ENCODE results near the gene TCF19.
A peak's percentile ranks its signal among the peaks of the same experiment; 100 is the strongest.
"Not testable (repeated sequence)": the region's sequence is repeated elsewhere in the genome, so short reads cannot be mapped to it uniquely, and the experiment has no call there.

TCF19 gene

DNA sequence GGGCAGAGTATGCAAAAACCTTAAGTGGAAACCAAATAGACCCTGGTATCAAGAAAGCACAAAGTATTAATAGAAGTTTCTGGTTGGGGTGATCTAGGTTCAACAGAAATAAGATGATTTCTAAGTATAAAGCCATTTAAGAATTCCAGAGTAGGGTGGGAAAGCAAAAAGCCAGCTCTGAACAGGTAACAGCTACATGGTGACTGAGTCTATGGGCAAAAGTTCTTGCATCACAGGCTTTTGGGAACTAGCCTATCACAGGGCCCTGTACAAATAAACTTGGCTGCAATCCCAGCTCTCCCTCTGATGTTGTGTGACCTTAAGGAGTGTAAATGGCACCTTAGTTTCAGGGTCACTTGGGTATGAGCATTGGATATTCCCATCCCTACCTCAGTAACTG, 5.5 kb downstream of the TCF19 start:
- no peak for DNase-seq

DNA sequence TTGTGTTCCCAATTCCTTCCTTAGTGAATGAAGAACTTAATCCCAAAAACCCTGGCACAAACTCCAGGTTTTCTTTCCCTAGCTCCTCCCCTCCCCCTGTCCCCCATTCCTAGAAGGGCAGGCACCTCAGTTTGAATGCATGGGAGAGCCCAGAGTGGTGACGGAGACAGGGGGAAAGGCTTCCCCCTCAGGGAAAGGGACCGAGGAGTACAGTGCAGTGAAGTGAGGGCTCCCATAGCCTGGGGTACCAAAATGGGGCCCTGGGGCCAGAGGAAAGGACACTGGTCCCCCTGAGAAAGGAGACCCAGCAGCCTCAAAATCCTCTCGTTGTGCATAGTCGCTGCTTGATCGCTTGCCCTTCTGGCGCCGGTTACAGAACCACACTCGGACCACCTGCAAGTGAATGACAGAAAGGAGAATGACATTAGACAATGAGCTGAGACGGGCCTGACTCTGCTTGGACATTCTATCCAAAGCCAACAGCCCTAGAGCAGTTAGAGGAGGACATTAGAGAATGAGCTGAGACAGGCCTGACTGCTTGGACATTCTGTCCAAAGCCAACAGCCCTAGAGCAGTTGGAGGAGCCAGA, 6.2 kb downstream of the TCF19 start:
- DNase-seq: not testable (repeated sequence)

DNA sequence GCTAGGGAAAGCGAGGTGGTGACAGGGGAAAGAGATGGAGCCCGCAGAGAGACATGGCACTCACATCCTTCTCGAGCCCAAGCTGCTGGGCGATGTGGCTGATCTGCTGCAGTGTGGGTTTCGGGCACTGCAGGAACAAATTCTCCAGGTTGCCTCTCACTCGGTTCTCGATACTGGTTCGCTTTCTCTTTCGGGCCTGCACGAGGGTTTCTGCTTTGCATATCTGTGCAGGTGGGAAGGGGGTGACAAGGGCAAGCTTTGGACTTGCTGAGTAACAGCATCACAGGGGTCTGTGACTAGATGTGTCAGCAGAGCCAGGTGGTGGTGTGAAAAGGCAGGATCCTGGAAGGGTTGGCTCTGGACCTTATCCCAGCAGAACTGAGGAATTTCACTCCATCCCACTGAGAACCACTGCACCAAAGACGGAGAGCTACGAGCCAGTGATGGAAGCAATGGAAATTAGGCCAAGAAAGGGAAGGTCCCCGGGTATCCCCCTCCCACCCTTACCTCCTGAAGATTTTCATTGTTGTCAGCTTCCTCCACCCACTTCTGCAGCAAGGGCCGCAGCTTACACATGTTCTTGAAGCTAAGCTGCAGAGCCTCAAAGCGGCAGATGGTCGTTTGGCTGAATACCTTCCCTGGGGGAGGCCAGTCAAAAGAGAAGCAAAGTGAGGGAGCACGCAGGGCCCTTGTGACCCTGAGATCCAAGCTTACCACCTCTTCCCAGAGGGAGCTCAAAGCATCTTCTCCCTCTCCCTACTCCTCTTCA, 6.9 kb downstream of the TCF19 start:
- DNase-seq: not testable (repeated sequence)

DNA sequence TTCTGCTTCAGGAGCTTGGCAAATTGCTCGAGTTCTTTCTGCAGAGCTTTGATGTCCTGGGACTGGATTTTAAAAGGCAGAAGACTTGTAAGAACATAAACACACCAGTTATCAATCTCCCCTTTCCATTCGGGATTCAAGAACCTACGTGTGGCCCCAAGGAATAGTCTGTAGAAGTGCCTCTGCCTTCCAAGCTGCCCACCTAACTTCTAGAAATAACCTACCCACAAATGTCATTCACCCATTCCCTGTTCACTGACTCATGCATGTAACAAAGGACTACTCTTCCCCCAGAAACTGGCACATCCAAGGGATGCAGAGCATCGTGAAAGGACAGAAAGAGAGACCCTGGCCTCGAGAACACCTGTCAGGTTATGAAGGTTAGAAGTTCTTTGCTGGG, 7.6 kb downstream of the TCF19 start:
- no peak for DNase-seq

DNA sequence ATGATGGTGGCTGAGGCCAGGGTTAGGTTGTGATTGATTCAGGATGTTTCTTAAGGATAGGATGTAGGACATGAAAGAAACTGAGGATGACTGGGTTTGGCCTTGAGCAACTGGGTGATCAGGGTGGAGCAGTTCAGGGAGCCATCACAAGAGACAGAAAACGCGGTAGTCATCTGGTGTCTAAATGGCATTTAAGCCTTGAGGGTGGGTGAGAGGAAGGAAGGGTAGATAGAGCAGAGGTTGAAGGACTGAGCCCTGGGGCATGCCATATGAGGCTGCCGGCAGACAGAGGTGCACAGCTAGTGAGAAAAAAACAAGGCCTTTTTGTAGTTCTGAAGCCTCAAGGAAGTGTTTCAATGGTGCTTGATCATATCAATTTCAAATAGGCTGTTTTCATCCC, 10.2 kb downstream of the TCF19 start:
- no peak for DNase-seq

DNA sequence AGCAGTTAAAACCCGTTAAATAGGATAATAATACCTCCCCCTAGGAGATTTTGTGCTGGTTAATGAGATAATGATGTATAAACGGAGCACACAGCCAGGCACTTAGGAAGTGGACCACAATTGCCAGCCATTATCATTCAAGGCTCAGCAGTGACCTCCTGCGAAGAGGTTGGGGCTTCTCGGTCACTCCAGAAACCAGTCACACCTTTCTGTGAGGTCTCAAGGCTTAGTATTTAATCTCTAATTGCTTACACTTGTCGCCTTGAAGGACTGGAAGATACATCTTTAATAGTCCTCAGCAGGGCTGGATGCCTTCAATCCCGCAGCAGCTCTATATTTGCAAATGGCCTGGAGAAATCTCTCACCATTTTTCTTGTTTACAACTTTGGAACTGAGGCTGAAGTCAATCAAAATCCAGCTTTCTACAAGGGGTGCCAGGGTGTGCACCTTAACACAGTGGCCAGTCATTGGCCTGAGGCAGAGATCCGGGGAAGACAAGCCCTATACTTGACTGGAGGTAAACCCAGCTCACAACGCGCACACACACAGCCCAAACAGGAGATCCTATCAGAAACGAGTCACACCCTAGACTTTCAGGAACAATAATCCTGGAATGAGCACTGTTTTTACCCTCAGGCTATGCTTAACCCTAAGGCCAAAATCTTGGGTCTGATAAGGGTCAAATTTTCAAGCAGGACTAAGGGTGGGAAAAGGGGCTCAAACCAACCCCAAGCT, 10.9 kb downstream of the TCF19 start:
- no peak for DNase-seq

DNA sequence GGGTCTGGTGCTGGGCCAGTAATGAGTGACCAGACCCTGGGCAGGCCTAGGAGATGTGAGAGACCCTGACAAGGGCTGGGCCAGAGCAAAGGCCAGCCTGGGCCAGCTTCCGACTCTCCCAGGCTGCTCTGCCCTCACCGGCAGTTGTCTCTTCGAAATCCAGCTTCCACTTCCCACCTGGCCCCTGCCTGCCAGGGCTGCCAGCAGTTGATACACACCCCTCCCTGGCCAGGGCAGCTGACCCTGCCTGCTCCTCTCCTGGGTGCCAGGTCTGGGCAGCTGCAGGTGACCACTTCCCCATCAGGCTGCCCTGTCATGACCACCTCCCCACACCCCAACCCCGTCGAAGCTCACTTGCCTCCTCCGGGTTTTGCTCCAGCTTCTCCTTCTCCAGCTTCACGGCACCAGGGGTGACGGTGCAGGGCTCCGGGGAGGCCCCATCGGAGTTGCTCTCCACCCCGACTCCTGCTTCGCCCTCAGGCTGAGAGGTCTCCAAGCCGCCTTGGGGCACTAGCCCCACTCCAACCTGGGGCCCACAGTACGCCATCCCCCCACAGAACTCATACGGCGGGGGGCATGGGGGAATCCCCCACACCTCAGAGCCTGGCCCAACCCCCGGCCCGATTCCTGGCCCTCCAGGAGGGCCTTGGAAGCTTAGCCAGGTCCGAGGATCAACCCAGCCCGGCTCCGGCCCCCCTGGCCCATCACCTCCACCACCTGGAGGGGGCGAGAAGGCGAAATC, 11.6 kb downstream of the TCF19 start:
- DNase-seq: not testable (repeated sequence)

DNA sequence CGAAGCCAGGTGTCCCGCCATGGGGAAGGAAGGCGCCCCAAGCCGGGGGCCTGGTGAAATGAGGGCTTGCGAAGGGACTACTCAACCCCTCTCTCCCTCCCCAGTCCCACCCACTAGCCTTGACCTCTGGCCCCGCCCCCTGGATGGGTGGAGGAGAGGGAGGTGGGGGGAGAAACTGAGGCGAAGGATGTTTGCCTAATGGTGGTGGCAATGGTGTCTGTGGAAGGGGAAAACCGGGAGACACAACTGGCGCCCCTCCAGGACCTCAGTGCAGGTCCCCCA, 12.2 kb downstream of the TCF19 start, which contains the start of gene POU5F1:
POU5F1 (minus strand) TSS at position 83 of the 282 bp plus-strand sequence; CDS start at position 21, 62 bp downstream.
- no peak for DNase-seq

DNA sequence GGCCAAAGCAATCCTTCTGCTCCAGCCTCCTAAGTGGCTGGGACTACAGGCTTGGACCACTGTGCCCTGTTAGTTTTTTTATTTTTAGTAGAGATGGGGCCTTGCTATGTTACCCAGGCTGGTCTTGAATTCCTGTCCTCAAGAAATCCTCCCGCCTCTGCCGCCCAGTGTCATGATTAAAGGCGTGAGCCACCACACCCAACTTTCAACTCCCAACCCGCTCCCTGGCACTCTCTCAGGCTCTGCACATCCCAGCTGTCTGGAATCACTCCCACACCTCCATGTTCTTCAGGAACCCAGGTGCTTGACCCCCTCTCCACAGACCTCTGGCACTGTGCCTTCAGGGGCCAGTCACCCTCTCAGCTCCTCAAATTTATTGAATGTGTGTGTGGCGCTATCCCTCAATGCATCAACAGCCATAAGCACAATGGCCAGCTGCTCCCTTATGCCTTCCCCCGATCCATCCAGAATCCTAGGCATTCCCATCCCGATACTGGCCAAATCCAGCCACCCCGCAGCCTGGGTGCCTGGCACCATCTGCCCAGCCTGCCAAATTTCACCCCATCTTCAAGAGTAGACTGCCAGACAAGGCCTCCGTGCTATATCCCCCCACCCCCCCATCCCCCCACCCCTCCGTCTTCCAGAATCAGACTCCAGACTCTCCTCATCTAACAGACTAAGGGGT, 12.7 kb downstream of the TCF19 start:
- no peak for DNase-seq

DNA sequence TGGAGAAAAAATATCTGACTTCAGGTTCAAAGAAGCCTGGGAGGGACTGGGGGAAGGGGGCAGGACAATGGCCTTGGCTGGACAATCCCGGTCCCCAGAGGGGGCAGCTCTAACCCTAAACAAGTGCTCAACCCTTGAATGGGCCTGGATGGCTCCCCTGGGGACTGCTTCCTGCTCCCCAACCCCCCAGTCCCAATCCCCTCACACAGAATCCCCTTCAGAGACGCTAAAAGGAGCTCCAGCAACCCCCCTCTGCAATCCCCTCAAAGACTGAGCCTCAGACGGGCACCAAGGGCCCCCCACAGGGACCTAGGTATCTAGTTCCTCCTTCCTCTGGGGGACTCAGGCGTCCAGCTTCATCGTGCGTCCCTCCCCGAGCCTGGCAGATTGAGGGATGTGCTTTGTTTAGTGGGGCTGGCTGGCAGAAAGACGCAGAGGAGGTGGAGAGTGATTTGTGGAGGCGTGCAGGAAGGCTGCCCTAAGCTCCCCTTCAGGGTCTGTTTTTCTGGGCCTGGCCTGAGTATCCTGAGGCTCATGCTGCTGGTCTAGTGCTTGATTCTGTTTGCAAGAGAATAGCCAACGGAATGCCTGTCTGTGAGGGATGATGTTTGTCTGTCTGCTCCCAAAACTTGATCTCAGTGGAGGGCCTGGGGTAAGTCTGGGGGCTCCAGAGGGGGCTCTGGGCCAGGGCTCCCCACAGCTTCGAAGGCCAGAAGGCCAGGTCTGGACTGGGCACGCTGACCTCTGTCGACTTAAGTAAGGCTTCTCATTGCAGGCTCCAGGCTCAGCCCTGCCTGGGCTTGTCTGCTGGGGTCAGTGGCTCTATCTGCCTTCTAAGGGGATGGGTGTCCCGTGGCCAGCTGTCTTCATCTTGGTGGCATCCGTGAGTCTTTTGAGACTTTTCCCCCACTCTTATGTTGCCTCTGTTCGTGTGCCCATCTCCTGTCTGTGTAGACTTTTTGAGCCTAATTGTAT, 13.8 kb downstream of the TCF19 start:
- no peak for DNase-seq

DNA sequence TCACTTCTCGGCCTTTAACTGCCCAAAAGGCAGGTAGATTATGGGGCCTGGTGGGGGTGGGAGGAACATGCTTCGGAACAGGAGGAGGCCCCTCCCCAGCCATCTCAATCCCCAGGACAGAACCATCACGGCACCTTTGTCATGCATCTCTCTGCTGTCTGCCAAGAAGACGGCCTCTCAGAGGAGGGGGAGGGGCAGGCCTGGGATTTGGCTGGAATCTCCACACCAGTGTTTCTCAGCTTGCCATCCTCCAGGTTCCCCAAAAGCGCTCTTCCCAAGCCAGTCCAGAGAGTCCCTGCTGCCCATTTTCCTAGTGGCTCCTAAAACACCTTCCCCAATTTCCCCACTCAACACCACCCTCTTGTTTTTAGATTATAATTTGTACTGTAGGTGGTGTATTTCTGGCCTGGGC, 14.6 kb downstream of the TCF19 start:
- DNase-seq: no peak

DNA sequence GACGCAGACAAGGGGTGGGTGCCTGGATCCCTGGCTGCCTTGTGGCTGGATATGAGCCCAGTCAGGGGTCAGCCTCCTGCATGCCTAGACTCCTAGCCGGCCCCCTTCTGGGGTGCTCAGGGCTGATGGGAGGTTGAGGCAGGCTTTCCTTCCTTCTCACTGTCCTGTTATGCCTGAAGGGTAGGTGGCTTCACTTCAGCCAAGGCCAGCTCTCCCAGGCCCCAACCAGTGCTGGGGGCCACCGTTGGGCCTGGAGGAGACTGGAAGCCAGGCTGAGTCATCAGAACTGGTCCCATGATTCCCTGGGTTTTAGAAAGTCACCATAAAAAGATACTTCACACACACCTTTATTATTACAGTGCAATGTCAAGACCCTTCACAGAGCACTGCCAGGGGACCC, 15.0 kb downstream of the TCF19 start:
- DNase-seq: no peak

DNA sequence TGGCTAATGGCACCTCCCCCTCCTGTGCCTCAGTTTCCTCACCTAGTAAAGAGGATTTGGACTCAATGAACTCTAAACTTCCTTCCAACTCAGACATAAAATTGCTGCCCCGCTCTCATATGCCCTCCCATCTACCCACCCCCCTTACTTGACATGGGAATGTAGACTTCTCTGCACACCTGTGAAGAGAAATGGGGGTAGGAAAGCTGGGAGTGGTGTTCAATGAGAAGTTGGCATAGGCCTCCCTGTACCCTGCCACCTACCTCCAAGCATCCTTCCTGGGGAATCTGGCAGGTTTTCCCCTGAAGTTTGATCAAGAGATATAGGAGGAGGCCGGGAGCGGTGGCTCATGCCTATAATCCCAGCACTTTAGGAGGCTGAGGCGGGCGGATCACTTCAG, 16.0 kb downstream of the TCF19 start:
- DNase-seq: no peak

DNA sequence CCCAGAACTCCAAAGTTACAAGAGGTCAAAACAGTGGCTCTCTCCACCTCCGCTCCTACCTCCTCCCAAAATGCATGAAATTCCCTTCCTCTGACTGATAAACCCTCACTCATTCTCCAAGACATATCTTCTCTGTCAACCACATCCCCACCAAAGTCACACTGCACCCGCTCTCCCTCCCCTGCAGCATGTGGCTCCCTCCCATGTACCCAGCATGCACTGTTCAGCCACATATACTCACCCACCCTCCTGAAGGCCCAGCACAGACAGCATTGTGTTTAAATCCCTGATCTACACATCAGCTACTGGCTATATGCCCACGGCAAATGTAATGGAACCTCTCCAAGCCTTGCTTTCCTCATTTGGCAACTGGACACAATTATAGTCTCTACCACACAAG, 17.6 kb downstream of the TCF19 start:
- no peak for DNase-seq

DNA sequence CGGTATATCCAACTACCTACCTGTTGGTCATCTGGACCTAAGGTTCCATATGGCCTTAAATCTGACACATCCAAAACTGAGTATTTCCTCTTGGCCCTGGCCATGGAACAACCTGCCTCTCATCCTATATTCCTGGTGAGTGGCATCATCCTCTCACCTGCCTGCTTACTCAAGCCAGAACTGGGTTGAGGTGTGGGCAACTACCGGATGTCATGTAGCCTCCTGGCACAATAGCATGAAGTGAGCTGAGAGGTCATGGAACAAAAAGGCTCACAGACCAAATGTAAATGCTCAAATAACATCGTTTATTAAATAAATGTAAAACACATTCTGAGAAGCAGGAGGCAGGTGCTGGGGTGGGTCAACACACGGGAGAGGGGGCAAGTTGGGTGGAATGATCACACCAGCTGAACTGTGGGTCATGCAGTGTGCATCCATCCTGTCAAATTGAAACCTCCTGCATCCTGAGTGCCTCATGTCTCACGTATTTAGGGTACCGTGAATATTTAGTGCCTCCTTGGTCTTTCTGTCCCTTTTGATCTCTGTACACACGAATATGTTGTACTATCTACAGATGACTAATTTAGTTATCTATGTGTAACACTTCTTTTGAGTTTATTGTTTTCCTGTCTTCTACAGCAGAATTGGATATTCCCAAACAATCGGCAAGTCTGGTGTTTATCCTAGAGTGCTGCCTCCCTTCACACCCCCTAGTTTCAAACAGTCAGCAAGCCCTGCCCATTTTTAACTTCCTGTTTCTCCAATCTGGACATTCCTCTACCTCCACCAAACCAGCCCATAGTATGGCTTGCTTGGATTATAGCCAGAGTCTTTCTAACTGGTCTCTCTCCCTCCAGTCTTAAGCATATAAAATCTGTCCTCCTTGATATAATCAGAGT, 20.0 kb downstream of the TCF19 start:
- DNase-seq: peak; percentile 15

DNA sequence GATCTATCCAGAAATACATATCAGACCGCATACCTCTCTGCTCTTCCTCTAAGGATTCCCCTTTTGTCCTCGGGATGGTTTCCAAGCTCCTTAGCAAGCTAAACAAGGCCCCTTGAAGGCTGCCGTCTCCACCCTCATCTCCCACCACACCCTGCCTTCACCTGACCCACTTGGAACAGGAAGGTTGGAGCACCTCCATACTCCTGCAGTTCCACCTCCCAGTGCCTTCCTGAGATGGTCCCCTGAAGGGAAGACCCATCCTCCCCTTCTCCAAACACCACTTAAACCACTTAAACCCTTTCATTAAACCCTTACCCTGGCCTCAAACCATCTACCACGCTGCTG, 20.6 kb downstream of the TCF19 start:
- DNase-seq: no peak

DNA sequence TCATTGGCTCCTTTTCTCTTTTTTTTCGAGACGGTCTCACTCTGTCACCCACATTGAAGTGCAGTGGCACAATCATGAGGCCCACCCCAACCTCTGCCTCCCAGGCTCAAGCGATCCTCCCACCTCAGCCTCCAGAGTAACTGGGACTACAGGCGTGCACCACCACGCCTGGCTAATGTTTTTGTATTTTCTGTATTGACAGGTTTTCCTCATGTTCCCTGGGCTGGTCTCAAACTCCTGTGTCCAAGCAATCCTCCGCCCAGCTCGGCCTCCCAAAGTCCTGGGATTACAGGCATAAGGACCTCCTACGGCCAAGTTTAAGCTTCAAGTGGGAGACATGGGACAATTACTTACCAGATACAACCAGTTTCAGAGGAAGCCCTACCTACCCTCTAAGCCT, 21.5 kb downstream of the TCF19 start:
- no peak for DNase-seq

DNA sequence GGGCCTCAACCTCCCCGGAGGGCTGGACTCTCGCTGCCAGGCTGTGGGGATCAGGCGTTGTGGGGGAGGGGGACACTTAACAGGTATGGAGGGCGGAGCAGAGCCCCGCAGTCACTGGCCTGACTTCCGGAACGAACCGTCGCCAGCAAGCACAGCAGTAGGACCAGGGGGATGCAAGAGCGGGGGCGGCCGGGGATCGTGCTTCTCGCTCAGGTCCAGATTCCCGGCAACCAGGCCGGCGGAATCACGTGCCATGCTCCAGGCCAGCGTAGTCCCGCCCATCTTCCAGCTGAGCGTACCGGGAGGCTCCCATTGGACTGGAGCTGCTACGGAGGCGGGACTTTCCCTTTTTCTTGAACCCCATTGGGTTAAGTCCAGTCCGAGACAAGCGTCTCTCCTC, 22.1 kb downstream of the TCF19 start:
- no peak for DNase-seq

DNA sequence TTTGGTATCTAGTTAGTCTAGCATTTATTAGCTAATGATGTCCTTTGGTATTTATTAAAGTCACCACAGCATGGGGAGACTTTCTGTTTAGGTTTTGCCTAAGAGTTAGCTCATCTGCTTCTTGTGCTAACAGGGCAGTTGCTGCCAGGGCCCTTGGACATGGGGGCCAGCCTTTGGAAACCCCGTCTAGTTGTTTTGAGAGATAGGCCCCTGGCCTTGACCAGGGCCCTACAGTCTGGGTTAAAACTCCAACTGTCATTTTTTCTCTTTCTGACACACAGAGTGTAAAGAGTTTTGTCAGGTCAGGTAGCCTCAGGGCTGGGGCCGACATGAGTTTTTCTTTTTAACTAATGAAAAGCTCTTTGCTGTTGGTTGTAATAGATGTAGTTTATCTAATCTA, 24.9 kb downstream of the TCF19 start:
- DNase-seq: not testable (repeated sequence)

DNA sequence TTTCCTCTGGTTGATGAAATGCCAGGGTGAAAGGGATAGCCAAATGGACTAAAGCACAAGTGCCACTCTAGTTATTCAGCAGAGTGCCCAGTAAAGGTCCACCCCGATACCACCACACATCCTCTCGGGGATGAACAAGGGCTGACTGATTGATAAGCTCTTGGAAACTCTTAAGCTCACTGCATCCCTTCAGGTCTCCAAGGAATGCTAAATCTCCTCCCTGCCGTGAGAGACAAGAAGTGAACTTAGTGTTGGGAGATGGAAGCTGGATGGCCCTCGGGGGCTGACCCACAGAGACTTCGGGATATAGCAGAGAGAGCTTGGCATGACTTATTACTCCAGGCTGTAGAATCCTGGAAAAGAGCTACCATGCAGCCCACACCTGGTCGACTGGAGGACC, 25.5 kb downstream of the TCF19 start:
- DNase-seq: not testable (repeated sequence)

DNA sequence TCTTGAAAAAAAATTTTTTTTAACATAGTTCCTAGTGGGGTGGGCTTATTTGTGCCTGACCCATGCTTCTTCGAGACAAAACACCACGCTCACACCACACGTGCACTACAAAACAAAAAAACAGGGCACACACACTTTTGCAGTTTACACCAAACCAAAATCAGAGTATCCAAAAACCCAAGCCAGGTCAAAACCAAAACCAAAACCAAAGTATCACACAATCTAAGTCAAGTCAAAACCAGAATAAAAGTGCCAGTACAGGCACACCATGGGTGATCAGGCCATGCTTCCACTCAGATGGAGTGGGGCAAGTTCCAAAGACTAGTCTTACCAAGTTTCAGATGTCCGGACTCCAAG, 27.3 kb downstream of the TCF19 start:
- not testable (repeated sequence) for DNase-seq

Data from NCI-H146 (cell line).